HEK293T (cell line): ENCODE measurements around the gene APOBEC3B.

Experiments
- ARNT ChIP-seq: fragments of 450-650 bp; IDR thresholded peaks from 2 replicates; pipeline ENCODE4 v1.6.1; 2017; ENCODE audit warnings: mild to moderate bottlenecking
- FOXM1 ChIP-seq: fragments of 450-650 bp; IDR thresholded peaks from 2 replicates; pipeline ENCODE4 v1.6.1; 2017; ENCODE audit warnings: mild to moderate bottlenecking, borderline replicate concordance
- LEF1 ChIP-seq: fragments of 450-650 bp; IDR thresholded peaks from 2 replicates; pipeline ENCODE4 v1.6.1; 2017; ENCODE audit warnings: mild to moderate bottlenecking, borderline replicate concordance
- SP1 ChIP-seq: fragments of 450-650 bp; IDR thresholded peaks from 2 replicates; pipeline ENCODE4 v1.6.1; 2017
- TARDBP ChIP-seq: fragments of 450-650 bp; IDR thresholded peaks from 2 replicates; pipeline ENCODE4 v1.6.1; 2016

DNA sequence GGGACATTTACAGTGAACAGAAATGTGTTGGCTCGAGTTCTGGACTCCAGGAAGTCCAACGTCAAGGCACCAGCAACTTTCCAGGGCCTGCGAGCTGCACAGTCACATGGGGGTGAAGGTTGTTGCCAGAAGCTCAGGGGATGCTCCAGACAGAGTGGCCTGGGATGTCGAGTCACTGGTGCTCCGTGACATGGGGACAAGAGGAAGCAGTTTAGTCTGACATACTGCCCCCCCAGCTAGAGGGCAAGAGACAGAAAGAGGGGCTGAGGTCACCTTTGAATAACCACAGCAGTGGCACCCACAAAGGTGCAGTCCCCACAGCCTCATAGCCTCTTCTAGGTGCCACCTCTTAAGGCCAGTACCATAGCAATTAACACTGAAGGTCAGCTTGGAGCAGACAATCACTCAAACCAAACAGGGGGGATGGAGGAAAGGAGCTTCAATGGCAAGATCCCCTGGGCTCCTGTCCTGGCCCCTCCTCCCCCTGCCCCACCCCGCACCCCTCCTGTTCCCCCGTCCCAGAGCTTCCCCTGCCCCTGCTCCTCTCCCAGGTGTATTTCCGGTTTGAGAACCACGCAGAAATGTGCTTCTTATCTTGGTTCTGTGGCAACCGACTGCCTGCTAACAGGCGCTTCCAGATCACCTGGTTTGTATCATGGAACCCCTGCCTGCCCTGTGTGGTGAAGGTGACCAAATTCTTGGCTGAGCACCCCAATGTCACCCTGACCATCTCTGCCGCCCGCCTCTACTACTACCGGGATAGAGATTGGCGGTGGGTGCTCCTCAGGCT is 42.6 kb downstream of the APOBEC3B start:
- TF ChIP-seq ARNT (no peak), FOXM1 (no peak), TARDBP (no peak), LEF1 (no peak), SP1 (no peak)
